WI38 (cell line): Measurements from ENCODE around the gene B3GALT6.

ENCODE experiments used
- H3K4me3 ChIP-seq: 2 replicates; pipeline ENCODE4 v1.5.1; 2011; ENCODE audit warnings: low read depth, mild to moderate bottlenecking, control low read depth, low read length
- TF ChIP-seq, protein P1 (sequence below): IDR thresholded peaks from 2 replicates; pipeline ENCODE4 v1.5.1; 2012; ENCODE audit warnings: low read depth, mild to moderate bottlenecking, control low read depth, low read length

Gene B3GALT6

GRCh38 chr1:1231400-1232207 lies 433 bp upstream of the B3GALT6 start, which contains the start of gene SDF4:
Gene SDF4, minus strand, starts transcription at chr1:1232001. Its CDS starts 3,229 bp downstream, at chr1:1228772.
- TF ChIP-seq, protein P1, sequence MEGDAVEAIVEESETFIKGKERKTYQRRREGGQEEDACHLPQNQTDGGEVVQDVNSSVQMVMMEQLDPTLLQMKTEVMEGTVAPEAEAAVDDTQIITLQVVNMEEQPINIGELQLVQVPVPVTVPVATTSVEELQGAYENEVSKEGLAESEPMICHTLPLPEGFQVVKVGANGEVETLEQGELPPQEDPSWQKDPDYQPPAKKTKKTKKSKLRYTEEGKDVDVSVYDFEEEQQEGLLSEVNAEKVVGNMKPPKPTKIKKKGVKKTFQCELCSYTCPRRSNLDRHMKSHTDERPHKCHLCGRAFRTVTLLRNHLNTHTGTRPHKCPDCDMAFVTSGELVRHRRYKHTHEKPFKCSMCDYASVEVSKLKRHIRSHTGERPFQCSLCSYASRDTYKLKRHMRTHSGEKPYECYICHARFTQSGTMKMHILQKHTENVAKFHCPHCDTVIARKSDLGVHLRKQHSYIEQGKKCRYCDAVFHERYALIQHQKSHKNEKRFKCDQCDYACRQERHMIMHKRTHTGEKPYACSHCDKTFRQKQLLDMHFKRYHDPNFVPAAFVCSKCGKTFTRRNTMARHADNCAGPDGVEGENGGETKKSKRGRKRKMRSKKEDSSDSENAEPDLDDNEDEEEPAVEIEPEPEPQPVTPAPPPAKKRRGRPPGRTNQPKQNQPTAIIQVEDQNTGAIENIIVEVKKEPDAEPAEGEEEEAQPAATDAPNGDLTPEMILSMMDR = no peak
- peak within 1 kb of the TSS; percentile 88 for H3K4me3 ChIP-seq

DNA sequence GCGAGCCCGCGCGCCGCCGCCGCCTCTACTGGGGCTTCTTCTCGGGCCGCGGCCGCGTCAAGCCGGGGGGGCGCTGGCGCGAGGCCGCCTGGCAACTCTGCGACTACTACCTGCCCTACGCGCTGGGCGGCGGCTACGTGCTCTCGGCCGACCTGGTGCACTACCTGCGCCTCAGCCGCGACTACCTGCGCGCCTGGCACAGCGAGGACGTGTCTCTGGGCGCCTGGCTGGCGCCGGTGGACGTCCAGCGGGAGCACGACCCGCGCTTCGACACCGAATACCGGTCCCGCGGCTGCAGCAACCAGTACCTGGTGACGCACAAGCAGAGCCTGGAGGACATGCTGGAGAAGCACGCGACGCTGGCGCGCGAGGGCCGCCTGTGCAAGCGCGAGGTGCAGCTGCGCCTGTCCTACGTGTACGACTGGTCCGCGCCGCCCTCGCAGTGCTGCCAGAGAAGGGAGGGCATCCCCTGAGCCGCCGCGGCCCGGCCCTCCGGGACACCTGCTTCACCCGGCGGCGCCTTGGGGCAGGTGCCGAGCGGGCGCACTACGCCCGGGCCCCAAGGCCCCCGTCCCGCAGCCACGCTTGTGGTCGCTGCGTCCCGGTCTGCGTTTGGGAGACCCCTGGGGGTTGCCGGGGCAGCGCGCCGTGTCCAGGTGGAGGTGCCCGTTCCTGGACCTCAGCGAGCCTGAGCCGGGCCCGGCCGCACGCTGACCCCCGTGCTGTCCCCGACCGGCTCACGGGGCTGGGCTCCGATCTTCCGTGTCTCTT lies 944 bp downstream of the B3GALT6 start:
- TF ChIP-seq, protein P1 = no peak
- no peak overlapping the region for H3K4me3 ChIP-seq

GRCh38 chr1:1233567-1233892 lies 1.5 kb downstream of the B3GALT6 start:
- no peak overlapping the region for H3K4me3 ChIP-seq
- TF ChIP-seq, protein P1 = no peak

DNA sequence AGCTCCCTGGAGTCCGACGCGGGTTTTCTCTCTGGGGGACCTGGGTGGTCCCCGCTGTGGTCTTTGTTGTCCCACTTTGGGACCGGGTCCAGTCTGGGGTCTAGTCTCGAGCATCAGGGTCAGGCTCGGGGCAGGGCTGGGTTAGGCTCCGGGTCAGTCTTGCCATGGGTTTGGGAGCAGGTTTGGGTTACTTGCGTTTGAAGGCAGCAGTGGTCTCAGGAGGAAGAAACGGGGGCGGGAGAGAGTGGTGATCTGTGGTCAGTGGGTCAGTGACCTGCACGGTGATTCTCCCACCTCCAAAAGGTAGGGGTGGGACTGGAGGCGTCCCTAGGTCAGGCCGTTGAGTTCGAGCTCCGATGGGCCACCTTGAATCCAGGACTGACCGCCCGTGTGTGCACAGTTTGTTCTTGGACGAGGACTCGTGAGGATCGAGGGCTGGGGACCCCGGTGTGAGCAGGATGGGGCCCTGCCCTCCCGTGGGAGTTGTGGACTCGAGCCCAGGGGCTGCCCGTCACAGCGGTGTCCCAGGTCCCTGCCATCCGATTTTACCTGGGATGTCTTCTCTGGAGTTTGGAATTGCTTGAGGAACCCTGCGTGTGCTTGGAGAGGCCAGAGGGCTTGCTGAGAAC lies 2.3 kb downstream of the B3GALT6 start:
- TF ChIP-seq, protein P1 = no peak
- no peak overlapping the region for H3K4me3 ChIP-seq

GRCh38 chr1:1235016-1235744 lies 3.1 kb downstream of the B3GALT6 start:
- TF ChIP-seq, protein P1 = no peak
- H3K4me3 ChIP-seq = no peak overlapping the region

DNA sequence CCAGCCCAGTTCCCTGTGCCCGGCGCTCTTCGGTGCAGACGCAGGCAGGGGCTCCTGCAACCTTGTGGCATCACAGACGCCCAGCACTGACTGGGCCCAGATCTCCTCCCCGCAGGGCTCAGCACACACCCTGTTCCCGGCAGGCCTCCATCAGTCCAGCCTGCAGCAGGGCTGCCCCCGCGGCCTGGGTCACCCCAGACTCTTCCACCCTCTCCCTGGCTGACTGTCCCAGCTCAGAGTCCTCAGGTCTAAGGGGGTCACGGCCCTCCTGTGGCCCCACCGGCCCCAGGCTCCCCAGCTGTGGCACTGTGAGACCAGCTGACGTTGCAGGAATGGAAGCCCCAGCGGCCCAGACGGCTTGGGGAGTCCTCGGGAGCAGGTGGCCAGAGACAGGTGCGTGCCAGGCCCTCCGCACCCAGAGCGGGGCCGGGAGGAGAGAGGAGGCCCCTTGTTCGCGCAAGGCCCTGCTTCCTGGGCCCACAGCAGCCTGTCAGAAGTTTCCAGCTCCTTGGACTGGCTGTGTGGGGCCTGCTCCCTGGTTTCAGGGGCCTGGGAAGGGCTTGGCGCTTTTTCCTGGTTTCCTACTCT lies 4.2 kb downstream of the B3GALT6 start:
- H3K4me3 ChIP-seq = no peak overlapping the region

More for the DNA sequence above, 4.2 kb downstream of the B3GALT6 start:
- TF ChIP-seq, protein P1 = no peak
